ENCODE results near the gene ZNF716.
"Not testable (repeated sequence)": the region's sequence is repeated elsewhere in the genome, so short reads cannot be mapped to it uniquely, and the experiment has no call there.

ZNF716 gene

DNA sequence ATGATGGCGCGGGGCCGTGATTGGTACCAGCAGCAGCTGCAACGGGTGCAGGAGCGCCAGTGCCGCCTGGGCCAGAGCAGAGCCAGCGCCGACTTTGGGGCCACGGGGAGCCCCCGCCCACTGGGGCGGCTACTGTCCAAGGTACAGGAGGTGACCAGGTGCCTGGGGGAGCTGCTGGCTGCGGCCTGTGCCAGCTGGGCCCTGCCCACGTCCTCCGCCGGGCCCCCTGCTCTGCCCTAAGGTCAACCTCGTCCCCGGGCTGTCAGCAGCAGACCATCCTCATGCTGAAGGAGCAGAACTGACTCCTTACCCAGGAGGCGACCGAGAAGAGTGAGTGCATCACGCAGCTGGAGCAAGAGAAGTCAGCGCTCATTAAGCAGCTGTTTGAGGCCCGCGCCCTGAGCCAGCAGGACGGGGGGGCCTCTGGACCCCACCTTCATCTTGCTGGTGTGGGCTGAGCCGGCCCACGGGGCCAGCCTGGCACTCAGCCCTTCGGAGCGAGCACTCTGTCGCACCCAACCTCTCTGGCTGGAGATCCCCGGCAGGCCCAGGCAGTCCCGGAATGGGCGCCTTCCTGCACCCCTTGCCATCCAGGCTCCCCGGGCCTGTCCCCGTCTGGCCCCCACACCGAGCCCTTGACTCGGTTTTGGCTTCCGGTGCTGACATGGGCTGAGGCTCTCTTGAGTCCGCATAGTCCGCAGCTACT is 24.6 kb upstream of the ZNF716 start:
- DNase-seq (ENCODE audit: extremely low spot score, insufficient read length, low read depth) (no peak), FAIRE-seq (no peak)

DNA sequence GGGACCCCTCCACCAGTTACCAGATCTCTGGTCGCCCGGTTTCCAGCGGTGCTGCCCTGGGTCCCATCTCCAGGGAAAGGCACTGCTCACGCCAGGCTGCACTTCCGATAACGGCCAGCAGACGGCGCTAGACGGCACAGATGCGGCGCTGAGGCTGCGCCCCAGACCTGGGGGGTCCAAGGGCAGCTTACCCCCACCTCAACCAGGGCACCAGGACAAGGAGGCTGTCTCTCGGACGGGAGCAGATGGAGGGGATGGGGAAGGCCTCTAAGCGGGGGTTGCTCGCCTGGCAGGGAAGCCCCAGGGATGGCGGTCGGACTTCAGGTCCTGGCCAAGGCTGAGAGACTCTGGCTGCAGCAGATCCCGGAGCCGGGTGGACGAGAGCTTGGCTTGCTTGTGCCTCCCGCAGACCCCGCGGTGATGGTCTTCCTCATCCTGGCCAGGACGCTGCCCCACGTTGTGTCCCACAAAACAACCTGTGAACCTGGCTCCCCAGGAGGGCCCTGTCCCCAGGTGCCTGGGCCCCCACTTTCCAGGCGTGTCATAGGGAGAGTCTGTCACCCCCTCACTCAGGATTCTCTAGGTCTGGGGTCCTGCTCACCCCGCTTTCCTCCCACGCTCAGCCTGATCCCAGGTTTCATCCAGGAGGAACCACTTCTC is 23.9 kb upstream of the ZNF716 start:
- FAIRE-seq (no peak), DNase-seq (ENCODE audit: extremely low spot score, insufficient read length, low read depth) (no peak)

DNA sequence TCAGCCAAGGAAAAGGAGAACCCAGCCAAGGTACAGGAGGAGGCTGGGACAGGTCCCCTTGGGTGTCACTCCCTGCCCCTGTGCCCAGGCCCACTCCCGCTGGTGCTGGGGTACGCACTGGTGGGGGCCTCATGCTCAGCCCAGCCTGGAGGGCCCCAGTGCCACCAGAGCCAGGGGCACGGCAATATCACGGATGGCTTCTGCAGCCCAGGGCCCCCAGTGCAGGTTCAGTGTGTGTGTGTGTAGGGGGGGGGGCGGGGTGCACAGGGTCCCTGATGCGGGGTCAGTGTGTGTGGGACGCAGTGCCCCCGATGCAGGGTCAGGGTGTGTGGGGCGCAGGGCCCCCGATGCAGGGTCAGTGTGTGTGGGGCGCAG is 23.4 kb upstream of the ZNF716 start:
- FAIRE-seq (no peak), DNase-seq (ENCODE audit: extremely low spot score, insufficient read length, low read depth) (no peak)

DNA sequence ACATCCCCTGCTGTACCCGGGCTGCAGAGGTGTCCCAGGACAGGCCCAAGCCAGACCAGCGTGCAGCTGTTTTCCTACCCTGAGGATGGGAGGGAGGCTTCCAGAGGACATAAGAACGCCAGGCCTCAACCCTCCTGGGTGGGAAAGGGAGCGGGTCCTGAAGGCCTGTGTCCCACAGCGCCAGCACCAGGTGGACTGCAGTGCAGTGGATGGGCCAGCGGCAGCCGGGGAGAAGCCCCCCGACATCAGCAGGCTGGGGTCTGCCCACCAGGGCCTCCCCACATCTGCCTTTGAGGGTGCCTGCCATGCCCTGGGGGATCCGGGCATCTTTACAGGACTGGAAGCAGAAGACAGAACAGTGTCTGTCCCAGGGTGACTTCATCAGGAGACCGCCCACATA is 22.8 kb upstream of the ZNF716 start:
- FAIRE-seq (no peak), DNase-seq (ENCODE audit: extremely low spot score, insufficient read length, low read depth) (no peak)

DNA sequence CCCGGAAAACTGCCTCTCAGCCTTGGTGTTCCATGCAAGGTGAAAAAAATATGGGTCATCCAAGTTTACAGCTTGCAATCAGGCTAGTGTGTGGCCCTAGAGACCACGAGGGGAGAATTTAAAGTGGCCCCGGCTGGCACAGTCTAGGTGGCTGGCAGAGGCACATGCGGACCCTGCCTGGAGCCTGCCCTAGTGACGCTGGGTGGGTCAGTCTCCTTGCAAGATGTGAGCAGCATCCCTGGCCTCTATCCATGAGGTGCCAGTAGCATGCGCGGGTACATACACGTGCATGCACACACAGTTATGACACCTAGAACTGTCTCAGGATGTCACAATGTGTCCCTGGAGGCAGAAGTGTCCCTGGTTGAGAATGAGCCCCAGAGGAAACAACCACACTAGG is 22.4 kb upstream of the ZNF716 start:
- no peak for FAIRE-seq
- DNase-seq (ENCODE audit: extremely low spot score, insufficient read length, low read depth), result no peak

DNA sequence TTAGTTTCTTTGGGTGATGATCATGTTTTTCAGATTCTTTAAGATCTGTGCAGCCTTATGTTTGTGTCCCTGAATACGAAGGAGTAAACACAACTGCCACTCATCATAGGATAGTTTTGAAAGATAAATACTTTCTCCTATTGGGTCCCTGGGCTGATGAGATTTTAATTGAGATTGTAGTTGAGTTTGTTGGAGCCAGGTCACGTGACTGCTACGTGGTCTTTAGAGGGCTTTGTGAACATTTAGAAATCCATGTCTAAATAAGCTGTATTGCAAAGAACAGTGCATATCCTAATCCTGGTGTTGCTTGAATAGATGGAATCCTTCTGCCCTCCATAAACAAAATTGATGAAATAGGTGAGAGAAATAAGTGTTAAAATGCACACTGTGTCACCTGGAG is 17.4 kb upstream of the ZNF716 start:
- DNase-seq (ENCODE audit: extremely low spot score, insufficient read length, low read depth) (no peak), FAIRE-seq (no peak)

DNA sequence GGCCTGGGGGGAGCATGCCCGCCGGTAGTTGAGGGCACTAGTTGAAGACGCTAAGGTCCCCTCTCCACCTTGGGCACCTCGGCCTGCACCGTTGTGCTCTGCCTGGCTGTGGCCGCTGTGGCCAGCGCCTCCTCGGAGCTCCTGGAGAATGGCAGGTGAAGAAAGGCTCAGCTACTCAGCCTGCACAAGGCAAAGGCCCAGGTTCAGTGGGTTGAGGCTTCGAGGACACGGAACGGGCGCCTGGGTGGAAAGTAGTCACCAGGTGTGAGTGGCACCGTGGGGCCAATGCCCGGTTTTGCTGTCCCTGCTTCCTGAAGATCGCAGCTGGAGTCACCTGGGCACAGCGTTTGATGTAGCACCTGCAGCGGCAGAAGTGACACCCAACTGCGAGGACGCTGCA is 12.4 kb upstream of the ZNF716 start:
- FAIRE-seq (no peak), DNase-seq (ENCODE audit: extremely low spot score, insufficient read length, low read depth) (no peak)

DNA sequence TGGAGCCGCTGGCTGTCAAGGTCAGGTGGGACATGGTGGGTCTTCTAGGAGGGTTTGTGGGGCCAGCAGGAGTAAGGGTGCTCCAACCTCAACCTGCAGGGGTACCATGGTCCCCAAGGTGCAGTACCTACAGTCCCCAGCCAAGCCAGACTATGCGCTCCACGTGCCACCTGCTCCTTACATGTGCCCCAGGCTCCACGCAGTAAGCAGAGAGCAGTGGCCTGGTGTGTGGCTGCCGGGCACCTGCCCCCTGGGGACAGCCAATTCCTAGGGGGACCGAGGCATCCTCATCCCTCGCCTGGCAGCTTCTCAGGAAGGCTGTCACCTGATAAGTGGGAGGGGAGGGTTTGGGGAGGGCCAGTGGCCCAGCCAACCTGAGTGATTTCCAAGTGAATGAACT is 11.7 kb upstream of the ZNF716 start:
- DNase-seq (ENCODE audit: extremely low spot score, insufficient read length, low read depth) (no peak), FAIRE-seq (no peak)

DNA sequence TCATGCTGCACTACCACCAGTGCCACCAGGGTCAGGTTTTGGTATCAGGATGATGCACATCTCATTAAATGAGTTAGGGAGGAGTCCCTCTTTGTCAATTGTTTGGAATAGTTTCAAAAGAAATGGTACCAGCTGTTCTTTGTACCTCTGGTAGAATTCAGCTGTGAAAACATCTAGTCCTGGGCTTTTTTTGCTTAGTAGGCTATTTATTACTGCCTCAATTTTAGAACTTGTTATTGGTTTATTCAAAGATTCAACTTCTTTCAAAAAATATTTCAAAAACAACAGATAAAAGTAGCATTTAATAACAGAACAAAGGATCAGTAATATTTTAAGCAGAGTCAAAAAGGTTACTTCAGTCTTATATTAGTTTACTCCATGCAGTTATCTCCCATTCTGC is 6.4 kb upstream of the ZNF716 start:
- no peak for FAIRE-seq
- no peak for DNase-seq (ENCODE audit: extremely low spot score, insufficient read length, low read depth)

DNA sequence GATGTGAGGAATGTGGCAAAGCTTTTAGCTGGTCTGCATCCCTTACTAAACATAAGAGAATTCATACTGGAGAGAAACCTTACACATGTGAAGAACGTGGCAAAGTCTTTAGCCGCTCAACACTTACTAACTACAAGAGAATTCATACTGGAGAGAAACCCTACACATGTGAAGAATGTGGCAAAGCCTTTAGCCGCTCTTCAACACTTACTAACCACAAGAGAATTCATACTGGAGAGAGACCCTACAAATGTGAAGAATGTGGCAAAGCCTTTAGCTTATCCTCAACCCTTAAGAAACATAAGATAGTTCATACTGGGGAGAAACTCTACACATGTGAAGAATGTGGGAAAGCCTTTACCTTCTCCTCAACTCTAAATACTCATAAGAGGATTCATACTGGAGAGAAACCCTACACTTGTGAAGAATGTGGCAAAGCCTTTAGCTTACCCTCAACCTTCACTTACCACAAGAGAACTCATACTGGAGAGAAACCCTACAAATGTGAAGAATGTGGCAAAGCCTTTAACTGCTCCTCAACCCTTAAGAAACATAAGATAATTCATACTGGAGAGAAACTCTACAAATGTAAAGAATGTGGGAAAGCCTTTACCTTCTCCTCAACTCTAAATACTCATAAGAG is 19.3 kb downstream of the ZNF716 start:
- DNase-seq (ENCODE audit: extremely low spot score, insufficient read length, low read depth); FAIRE-seq: not testable (repeated sequence)

DNA sequence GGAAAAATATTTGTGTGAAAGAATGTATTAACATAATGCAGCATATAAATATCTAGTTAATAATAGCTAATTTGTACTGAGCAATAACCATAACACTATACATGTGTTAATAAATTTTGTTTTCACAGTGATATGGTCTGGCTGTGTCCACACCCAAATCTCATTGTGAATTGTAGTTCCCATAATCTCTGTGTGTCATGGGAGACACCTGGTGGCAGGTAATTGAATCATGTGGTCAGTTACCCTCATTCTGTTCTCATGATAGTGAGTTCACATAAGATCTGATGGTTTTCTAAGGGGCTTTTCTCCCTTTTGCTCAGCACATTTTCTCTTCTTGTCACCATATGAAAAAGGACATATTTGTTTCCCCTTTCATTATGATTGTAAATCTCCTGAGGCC is 30.3 kb downstream of the ZNF716 start:
- not testable (repeated sequence) for FAIRE-seq; DNase-seq (ENCODE audit: extremely low spot score, insufficient read length, low read depth)

DNA sequence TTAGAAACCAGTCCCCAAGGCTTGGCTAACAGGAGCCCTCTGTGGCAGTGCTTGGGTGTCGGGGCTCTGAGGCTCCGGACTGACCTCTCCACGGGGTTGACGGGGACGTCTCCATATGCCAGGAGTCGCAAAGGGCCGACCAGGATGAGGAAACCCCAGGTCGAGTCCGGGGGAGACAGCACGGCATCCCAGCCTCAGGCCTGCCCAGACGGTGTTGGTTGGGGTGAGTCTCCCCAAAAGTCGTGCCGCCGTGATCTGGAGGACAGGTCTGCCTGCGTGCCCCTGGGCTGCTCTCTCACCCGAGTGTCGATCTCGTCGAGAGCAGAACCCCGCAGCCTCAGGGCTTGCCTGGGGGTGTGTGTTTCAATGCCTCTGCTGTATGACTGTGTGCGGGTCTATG is 35.0 kb downstream of the ZNF716 start:
- not testable (repeated sequence) for FAIRE-seq; DNase-seq (ENCODE audit: extremely low spot score, insufficient read length, low read depth)

DNA sequence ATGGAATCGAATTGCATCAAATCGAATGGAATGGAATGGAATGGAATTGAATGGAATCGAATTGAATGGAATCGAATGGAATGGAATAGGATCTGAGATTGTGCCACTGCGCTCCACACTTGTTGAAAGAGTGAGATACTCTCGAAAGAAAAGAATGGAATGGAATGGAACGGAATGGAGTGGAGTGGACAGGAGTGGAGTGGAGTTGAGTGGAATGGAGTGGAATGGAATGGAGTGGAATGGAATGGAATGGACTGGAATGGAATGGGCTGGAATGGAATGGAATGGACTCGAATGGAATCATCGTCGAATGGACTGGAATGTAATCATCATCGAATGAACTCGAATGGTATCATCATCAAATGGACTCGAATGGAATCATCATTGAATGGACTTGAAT is 38.0 kb downstream of the ZNF716 start:
- FAIRE-seq, result no peak
- no peak for DNase-seq (ENCODE audit: extremely low spot score, insufficient read length, low read depth)

DNA sequence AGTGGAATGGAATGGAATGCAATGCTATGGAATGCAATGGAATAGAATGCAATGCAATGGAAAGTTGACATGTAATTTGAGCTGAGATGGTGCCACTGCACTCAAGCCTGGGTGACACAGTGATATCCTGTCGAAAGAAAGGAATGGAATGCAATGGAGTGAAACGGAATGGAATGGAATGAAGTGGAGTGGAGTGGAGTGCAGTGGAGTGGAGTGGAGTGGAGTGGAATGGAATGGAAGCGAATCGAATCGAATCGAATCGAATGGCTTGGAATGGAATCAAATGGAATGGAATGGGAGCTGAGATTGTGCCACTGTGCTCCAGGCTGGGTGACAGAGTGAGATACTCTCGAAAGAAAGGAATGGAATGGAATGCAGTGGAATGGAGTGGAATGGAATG is 45.1 kb downstream of the ZNF716 start:
- not testable (repeated sequence) for DNase-seq (ENCODE audit: extremely low spot score, insufficient read length, low read depth); FAIRE-seq

DNA sequence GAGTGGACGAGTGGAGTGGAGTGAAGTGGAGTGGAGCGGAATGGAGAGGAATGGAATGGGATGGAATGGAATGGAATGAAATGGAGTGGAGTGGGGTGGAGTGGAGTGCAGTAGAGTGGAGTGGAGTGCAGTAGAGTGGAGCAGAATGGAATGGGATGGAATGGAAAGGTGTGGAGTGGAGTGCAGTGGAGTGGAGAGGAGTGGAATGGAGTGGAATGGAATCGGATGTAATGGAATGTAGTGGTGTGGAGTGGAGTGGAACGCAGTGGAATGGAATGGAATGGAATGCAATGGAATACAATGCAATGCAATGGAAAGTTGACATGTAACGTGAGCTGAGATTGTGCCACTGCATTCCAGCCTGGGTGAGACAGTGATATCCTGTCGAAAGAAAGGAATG is 46.4 kb downstream of the ZNF716 start:
- FAIRE-seq (no peak), DNase-seq (ENCODE audit: extremely low spot score, insufficient read length, low read depth) (no peak)

DNA sequence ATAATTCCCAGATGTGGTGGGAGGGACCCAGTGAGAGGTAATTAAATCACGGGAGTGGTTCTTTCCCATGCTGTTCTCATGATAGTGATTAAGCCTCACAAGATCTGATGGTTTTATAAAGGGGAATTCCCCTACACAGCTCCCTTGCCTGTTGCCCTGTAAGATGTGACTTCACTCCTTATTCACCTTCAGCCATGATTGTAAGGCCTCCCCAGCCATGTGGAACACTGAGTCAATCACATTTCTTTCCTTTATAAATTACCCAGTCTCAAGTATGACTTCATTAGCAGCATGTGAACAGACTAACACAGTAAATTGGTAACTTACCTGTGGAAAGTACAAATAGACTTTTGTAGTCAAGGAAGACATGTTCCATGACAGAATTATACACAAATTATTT is 55.2 kb downstream of the ZNF716 start:
- DNase-seq (ENCODE audit: extremely low spot score, insufficient read length, low read depth), result no peak
- FAIRE-seq, result no peak
